ENCODE data around the gene PIK3C3.

Gene PIK3C3

GRCh38 chr18:41973983-41974382 is 18.9 kb downstream of the PIK3C3 start:
- CTCF ChIA-PET = no interaction called here
- Histone ChIP-seq H3K9me3 (ENCODE audit: control insufficient read depth, insufficient read depth, low read depth, low read length) (no peaks in the 10 kb centered on the region), H3K27ac (ENCODE audit: extremely low read depth, low read depth, low read length) (no peak overlapping the region), H3K36me3 (ENCODE audit: control insufficient read depth in 2 of 2, insufficient read depth in 1 of 2, low read length in 2 of 2) (peaks cover 13 to 34% of the 10 kb centered on the region in 2 experiments; a peak in 2 of 3 replicates), H3K4me1 (ENCODE audit: control insufficient read depth, insufficient read depth, low read length) (no peaks in the 10 kb centered on the region; the same call in 1 of the 2 replicates), H3K4me3 (ENCODE audit: low read depth, low read length) (no peak overlapping the region)
- POLR2A ChIA-PET = no interaction called here
- TF ChIP-seq ZNF121 (tag by site-specific recombination; IDR thresholded peaks at IDR 0.05) = no peak
- no peak for TF ChIP-seq ZEB2 (tag by site-specific recombination; IDR thresholded peaks at IDR 0.05)
- TF ChIP-seq, protein P1, sequence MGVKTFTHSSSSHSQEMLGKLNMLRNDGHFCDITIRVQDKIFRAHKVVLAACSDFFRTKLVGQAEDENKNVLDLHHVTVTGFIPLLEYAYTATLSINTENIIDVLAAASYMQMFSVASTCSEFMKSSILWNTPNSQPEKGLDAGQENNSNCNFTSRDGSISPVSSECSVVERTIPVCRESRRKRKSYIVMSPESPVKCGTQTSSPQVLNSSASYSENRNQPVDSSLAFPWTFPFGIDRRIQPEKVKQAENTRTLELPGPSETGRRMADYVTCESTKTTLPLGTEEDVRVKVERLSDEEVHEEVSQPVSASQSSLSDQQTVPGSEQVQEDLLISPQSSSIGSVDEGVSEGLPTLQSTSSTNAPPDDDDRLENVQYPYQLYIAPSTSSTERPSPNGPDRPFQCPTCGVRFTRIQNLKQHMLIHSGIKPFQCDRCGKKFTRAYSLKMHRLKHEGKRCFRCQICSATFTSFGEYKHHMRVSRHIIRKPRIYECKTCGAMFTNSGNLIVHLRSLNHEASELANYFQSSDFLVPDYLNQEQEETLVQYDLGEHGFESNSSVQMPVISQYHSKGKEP (tag by site-specific recombination; IDR thresholded peaks at IDR 0.05) = no peak
- no peak for TF ChIP-seq ZNF548 (tag by site-specific recombination; IDR thresholded peaks at IDR 0.05)
- no peak for TF ChIP-seq ZNF510 (tag by site-specific recombination; IDR thresholded peaks at IDR 0.05; ENCODE audit: insufficient replicate concordance)

DNA sequence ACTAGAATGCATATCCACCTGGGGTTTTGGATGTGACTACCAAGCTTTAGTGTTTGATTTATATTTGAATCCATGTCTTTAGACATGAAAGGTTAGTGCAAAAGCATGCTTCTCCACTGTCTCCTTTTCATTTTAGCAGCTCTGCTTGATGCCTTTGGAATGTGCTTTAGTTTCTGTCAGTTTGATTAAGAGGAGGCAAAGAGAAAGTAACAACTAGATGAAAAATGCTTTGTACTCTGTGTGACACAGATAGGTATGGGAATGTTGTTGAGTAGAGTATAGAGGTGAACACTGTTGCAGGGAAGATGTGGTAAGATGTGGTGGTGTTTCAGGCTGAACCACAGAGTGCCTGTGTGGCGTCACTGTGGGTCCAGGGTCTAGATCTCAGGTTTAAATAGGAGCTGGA is 19.8 kb downstream of the PIK3C3 start:
- POLR2A ChIA-PET = interaction anchor here (0.6 kb wide), 1 partner anchor 9 kb away, joined by 3 read pairs; no protein-coding TSS in a partner anchor

GRCh38 chr18:41975284-41975683 is 20.2 kb downstream of the PIK3C3 start:
- POLR2A ChIA-PET = no interaction called here
- Histone ChIP-seq H3K4me3 (ENCODE audit: low read depth, low read length) (no peak overlapping the region), H3K36me3 (ENCODE audit: control insufficient read depth in 2 of 2, insufficient read depth in 1 of 2, low read length in 2 of 2) (peaks cover 12 to 29% of the 10 kb centered on the region in 2 experiments; a peak in 1 of 3 replicates), H3K9me3 (ENCODE audit: control insufficient read depth, insufficient read depth, low read depth, low read length) (no peaks in the 10 kb centered on the region), H3K27ac (ENCODE audit: extremely low read depth, low read depth, low read length) (no peak overlapping the region), H3K4me1 (ENCODE audit: control insufficient read depth, insufficient read depth, low read length) (no peaks in the 10 kb centered on the region; the same call in 1 of the 2 replicates)
- CTCF ChIA-PET = interaction anchor here (0.6 to 0.7 kb wide), 2 partner anchors 89 to 715 kb away, joined by 3 to 4 read pairs; no protein-coding TSS in a partner anchor
- TF ChIP-seq BCL11B (tag by site-specific recombination; IDR thresholded peaks at IDR 0.05; ENCODE audit: low read depth) (no peak), FEZF1 (tag by site-specific recombination; IDR thresholded peaks at IDR 0.05) (no peak), ZNF404 (tag by site-specific recombination; IDR thresholded peaks at IDR 0.05) (no peak), ZNF670 (tag by site-specific recombination; IDR thresholded peaks at IDR 0.05; ENCODE audit: low read depth) (no peak), ZNF169 (tag by site-specific recombination; IDR thresholded peaks at IDR 0.05) (no peak), OSR2 (tag by site-specific recombination; IDR thresholded peaks at IDR 0.05) (no peak), ZNF548 (tag by site-specific recombination; IDR thresholded peaks at IDR 0.05) (no peak), TCF7L2 (IDR thresholded peaks at IDR 0.05; ENCODE audit: borderline replicate concordance, low read depth, low read length) (no peak), ZBTB21 (tag by site-specific recombination; IDR thresholded peaks at IDR 0.05) (no peak), ZNF133 (tag by site-specific recombination; IDR thresholded peaks at IDR 0.05) (no peak), ZNF221 (tag by site-specific recombination; IDR thresholded peaks at IDR 0.05; ENCODE audit: borderline replicate concordance) (no peak), ZNF560 (tag by site-specific recombination; IDR thresholded peaks at IDR 0.05; ENCODE audit: borderline replicate concordance) (no peak)
- TF ChIP-seq, protein P2, sequence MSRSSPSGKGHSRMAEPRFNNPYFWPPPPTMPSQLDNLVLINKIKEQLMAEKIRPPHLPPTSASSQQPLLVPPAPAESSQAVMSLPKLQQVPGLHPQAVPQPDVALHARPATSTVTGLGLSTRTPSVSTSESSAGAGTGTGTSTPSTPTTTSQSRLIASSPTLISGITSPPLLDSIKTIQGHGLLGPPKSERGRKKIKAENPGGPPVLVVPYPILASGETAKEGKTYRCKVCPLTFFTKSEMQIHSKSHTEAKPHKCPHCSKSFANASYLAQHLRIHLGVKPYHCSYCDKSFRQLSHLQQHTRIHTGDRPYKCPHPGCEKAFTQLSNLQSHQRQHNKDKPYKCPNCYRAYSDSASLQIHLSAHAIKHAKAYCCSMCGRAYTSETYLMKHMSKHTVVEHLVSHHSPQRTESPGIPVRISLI (tag by site-specific recombination; IDR thresholded peaks at IDR 0.05) = no peak

More for the DNA sequence above, 19.8 kb downstream of the PIK3C3 start:
- no peak overlapping the region for H3K27ac ChIP-seq (ENCODE audit: extremely low read depth, low read depth, low read length)
- TF ChIP-seq, protein P3, sequence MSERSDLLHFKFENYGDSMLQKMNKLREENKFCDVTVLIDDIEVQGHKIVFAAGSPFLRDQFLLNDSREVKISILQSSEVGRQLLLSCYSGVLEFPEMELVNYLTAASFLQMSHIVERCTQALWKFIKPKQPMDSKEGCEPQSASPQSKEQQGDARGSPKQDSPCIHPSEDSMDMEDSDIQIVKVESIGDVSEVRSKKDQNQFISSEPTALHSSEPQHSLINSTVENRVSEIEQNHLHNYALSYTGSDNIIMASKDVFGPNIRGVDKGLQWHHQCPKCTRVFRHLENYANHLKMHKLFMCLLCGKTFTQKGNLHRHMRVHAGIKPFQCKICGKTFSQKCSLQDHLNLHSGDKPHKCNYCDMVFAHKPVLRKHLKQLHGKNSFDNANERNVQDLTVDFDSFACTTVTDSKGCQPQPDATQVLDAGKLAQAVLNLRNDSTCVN (tag by site-specific recombination; optimal IDR thresholded peaks at IDR 0.05) = no peak
- TF ChIP-seq, protein P4, sequence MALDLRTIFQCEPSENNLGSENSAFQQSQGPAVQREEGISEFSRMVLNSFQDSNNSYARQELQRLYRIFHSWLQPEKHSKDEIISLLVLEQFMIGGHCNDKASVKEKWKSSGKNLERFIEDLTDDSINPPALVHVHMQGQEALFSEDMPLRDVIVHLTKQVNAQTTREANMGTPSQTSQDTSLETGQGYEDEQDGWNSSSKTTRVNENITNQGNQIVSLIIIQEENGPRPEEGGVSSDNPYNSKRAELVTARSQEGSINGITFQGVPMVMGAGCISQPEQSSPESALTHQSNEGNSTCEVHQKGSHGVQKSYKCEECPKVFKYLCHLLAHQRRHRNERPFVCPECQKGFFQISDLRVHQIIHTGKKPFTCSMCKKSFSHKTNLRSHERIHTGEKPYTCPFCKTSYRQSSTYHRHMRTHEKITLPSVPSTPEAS (tag by site-specific recombination; IDR thresholded peaks at IDR 0.05) = no peak
- no peak for TF ChIP-seq ZNF785 (tag by site-specific recombination; IDR thresholded peaks at IDR 0.05)
- TF ChIP-seq ZNF561 (tag by site-specific recombination; IDR thresholded peaks at IDR 0.05; ENCODE audit: borderline replicate concordance) = no peak
- no peak for TF ChIP-seq KLF16 (tag by site-specific recombination; IDR thresholded peaks at IDR 0.05)
- TF ChIP-seq ZNF274 (IDR thresholded peaks at IDR 0.05; ENCODE audit: low read length) = no peak
- TF ChIP-seq ZNF274 (tag by site-specific recombination; IDR thresholded peaks at IDR 0.05; ENCODE audit: borderline replicate concordance) = no peak
- no peak for TF ChIP-seq ZSCAN23 (tag by site-specific recombination; IDR thresholded peaks at IDR 0.05)
- no peak for TF ChIP-seq ZNF366 (tag by site-specific recombination; conservative IDR thresholded peaks at IDR 0.05)
- H3K4me3 ChIP-seq (ENCODE audit: low read depth, low read length) = no peak overlapping the region
- no peaks in the 10 kb centered on the region; the same call in 1 of the 2 replicates for H3K4me1 ChIP-seq (ENCODE audit: control insufficient read depth, insufficient read depth, low read length)
- CTCF ChIA-PET = interaction anchor here (0.7 kb wide), 1 partner anchor 89 kb away, joined by 3 read pairs; no protein-coding TSS in a partner anchor
- no peaks in the 10 kb centered on the region for H3K9me3 ChIP-seq (ENCODE audit: control insufficient read depth, insufficient read depth, low read depth, low read length)
- H3K36me3 ChIP-seq (ENCODE audit: control insufficient read depth in 2 of 2, insufficient read depth in 1 of 2, low read length in 2 of 2) = peaks cover 12 to 34% of the 10 kb centered on the region in 2 experiments; a peak in 1 of 3 replicates
